ENCODE results near the gene LIPC. TPM values are rescaled to one million over a fixed set of nuclear protein-coding genes. Genes with fewer than 3 reads are reported as not detected.
A peak's percentile ranks its signal among the peaks of the same experiment; 100 is the strongest.

The LIPC gene
- total and polyA plus RNA-seq, 10 donors: 0.47 to 2.5 (median 1.0) TPM

DNA sequence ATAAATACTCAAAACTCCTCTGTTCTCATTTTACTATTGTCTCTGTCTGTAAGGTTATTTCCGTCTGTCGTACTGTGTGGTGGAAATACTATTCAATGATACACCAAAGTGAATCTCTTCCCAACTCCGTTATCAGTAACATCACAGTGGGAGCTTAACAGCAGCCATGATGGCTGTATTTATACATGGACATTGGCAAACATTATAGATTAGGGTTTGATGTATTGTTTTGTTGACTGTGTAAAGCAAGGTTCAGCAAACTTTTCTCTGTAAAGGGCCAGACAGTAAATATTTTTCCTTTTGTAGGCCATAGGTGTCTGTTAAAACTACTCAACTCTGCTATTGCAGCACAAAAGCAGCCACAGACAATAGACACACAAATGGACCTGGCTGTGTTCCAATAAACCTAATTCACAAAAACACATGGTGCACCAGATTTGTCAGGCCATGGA lies 23.2 kb downstream of the LIPC start:
- peaks cover 17 to 33% (median 30%) of the 10 kb centered on the region in 6 donors for H3K4me1 ChIP-seq

DNA sequence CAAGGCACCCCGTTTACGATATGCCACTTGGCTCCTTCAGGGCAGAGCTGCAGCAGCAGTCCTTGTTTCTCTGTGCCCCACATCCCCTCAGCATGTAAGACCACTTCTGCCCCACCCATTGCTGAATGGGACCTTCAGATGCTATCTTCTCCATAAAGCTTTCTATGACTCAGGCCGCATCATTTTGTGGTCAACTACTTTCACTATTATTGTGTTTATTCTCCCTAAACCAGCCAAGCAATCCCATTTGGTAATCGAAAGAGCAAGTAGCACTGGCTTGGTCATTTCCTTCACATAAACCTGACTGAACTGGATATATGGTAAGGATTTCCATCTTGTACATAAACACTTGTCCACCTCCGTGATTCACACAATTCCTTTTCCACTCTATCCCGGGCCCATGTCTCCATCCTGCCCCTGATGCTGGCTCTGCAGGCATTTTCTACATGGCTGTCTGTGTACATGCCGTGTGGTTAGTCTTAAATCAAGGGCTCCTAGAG lies 25.7 kb downstream of the LIPC start:
- H3K36me3 ChIP-seq: no peaks in the 10 kb centered on the region
- 46 to 66% (median 57%) methylated on average over 7 of the region's 7 CpGs for WGBS, 5 donors
- DNase-seq: no peak
- H3K27ac ChIP-seq: peak overlapping the region; percentile 62 to 86 (median 81)
- H3K27me3 ChIP-seq (replicated peaks in 1 of 7): no peaks in the 10 kb centered on the region
- intact Hi-C loops (cut with DNase I; ENCODE audit: low total_unique reads): no loop called here
- no peak overlapping the region for H3K4me3 ChIP-seq
- peaks cover 17 to 45% (median 35%) of the 10 kb centered on the region in 6 donors for H3K4me1 ChIP-seq
- H3K9me3 ChIP-seq: no peaks in the 10 kb centered on the region
- TF ChIP-seq POLR2AphosphoS5 (IDR thresholded peaks at IDR 0.05) (no peak), POLR2A (IDR thresholded peaks at IDR 0.05) (no peak)
- TF ChIP-seq, protein P1, sequence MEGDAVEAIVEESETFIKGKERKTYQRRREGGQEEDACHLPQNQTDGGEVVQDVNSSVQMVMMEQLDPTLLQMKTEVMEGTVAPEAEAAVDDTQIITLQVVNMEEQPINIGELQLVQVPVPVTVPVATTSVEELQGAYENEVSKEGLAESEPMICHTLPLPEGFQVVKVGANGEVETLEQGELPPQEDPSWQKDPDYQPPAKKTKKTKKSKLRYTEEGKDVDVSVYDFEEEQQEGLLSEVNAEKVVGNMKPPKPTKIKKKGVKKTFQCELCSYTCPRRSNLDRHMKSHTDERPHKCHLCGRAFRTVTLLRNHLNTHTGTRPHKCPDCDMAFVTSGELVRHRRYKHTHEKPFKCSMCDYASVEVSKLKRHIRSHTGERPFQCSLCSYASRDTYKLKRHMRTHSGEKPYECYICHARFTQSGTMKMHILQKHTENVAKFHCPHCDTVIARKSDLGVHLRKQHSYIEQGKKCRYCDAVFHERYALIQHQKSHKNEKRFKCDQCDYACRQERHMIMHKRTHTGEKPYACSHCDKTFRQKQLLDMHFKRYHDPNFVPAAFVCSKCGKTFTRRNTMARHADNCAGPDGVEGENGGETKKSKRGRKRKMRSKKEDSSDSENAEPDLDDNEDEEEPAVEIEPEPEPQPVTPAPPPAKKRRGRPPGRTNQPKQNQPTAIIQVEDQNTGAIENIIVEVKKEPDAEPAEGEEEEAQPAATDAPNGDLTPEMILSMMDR (IDR thresholded peaks at IDR 0.05 in 8 of 11, conservative IDR thresholded peaks at IDR 0.05 in 3 of 11): no peak

More for the DNA sequence above, 23.2 kb downstream of the LIPC start:
- no peak for TF ChIP-seq POLR2A (IDR thresholded peaks at IDR 0.05)
- TF ChIP-seq, protein P1 (IDR thresholded peaks at IDR 0.05 in 8 of 11, conservative IDR thresholded peaks at IDR 0.05 in 3 of 11): no peak
- no peak for TF ChIP-seq POLR2AphosphoS5 (IDR thresholded peaks at IDR 0.05)
- Histone ChIP-seq H3K27ac (no peak overlapping the region), H3K9me3 (no peaks in the 10 kb centered on the region), H3K36me3 (no peaks in the 10 kb centered on the region), H3K4me3 (no peak overlapping the region), H3K27me3 (replicated peaks in 1 of 7) (no peaks in the 10 kb centered on the region)
- no peak for DNase-seq
- intact Hi-C loops (cut with DNase I; ENCODE audit: low total_unique reads): no loop called here
- 94 to 97% (median 96%) methylated on average over 3 of the region's 3 CpGs for WGBS, 5 donors

DNA sequence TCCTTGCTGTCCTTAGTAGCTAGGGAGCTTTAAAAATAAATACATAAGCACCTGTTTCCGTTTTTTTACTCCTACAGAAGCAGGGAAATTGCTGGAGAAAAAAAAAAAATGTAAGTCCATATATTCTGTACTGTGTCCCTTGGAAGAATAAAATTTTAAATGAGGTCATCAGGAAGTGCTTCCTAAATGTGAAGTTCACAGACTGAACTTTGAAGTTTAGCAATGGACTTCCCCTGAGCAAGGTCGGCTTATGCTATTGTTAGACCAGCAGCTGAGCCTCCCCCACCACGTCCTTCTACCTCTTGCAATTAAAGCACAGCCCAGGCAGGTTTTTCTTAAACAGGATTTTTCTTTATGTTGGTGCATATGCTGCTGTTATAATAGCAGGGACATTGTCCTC lies 26.3 kb downstream of the LIPC start:
- Histone ChIP-seq H3K4me3 (no peak overlapping the region), H3K9me3 (no peaks in the 10 kb centered on the region), H3K36me3 (no peaks in the 10 kb centered on the region), H3K27me3 (replicated peaks in 1 of 7) (no peaks in the 10 kb centered on the region), H3K4me1 (peaks cover 17 to 45% (median 35%) of the 10 kb centered on the region in 6 donors), H3K27ac (peak overlapping the region; percentile 74 to 86 (median 81))
- WGBS, 5 donors: 18 to 32% (median 22%) methylated on average over 3 of the region's 3 CpGs
- TF ChIP-seq POLR2AphosphoS5 (IDR thresholded peaks at IDR 0.05) (peak in 1 of 3 donors; percentile 44), POLR2A (IDR thresholded peaks at IDR 0.05) (no peak)
- TF ChIP-seq, protein P1 (IDR thresholded peaks at IDR 0.05 in 8 of 11, conservative IDR thresholded peaks at IDR 0.05 in 3 of 11): no peak
- intact Hi-C loops (cut with DNase I; ENCODE audit: low total_unique reads): no loop called here
- no peak for DNase-seq

DNA sequence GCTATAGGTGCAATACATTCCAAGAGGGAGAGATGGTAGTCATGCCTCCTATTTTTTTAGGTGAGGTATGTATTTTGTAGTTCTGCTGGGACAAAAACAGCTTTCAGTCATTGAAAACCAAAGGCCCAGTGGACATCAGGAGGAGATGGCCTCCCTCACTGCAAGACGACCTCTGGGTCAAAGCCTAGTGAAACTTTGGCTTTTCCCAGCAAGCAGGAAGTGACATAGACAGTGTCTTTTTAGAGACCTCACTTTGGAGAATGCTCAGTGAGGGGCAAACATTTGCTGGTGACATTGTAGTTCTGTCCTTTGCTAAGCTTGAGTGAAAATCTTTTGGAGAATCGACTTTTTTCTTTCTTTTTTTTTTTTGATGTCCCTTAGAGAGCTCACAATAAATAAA lies 27.3 kb downstream of the LIPC start:
- H3K36me3 ChIP-seq: no peaks in the 10 kb centered on the region
- peaks cover 17 to 45% (median 35%) of the 10 kb centered on the region in 6 donors for H3K4me1 ChIP-seq
- no peak overlapping the region for H3K4me3 ChIP-seq
- no peaks in the 10 kb centered on the region for H3K27me3 ChIP-seq (replicated peaks in 1 of 7)
- intact Hi-C loops (cut with DNase I; ENCODE audit: low total_unique reads): no loop called here
- no peaks in the 10 kb centered on the region for H3K9me3 ChIP-seq
- TF ChIP-seq POLR2AphosphoS5 (IDR thresholded peaks at IDR 0.05) (peak in 1 of 3 donors; percentile 20), POLR2A (IDR thresholded peaks at IDR 0.05) (no peak)
- peak overlapping the region; percentile 74 to 86 (median 81) for H3K27ac ChIP-seq
- 5 to 18% (median 16%) methylated on average over 2 of the region's 2 CpGs for WGBS, 5 donors
- no peak for DNase-seq

Measured in spleen (tissue), 11 donors.